Hepatocyte (in vitro differentiated cells): ENCODE results near the gene B4GALT3. TPM values are rescaled to one million over a fixed set of nuclear protein-coding genes. Genes with fewer than 3 reads are reported as not detected.

Source experiments
- DNase-seq: peaks from one replicate; pipeline ENCODE4 v3.0.0-alpha.2; 2016; ENCODE audit warnings: low spot score
- H2AFZ ChIP-seq: fragments of 200-600 bp; sonication (generic); 2 replicates; pipeline ENCODE4 v1.6.0; 2016; ENCODE audit warnings: antibody characterized with exemption, mild to moderate bottlenecking
- H3K27ac ChIP-seq: fragments of 200-600 bp; sonication (generic); 2 replicates; pipeline ENCODE4 v1.5.1; 2016; ENCODE audit warnings: mild to moderate bottlenecking
- H3K27me3 ChIP-seq: fragments of 200-600 bp; sonication (generic); 2 replicates; pipeline ENCODE4 v1.6.1; 2016
- H3K36me3 ChIP-seq: fragments of 200-600 bp; sonication (generic); replicated peaks from 2 replicates; pipeline ENCODE4 v1.5.1; 2016; ENCODE audit warnings: low read depth; ENCODE audit not compliant: insufficient read depth
- H3K4me1 ChIP-seq: fragments of 200-600 bp; sonication (generic); 2 replicates; pipeline ENCODE4 v1.5.1; 2016; ENCODE audit warnings: mild to moderate bottlenecking, moderate library complexity; ENCODE audit not compliant: insufficient read depth
- H3K4me2 ChIP-seq: fragments of 200-600 bp; sonication (generic); 2 replicates; pipeline ENCODE4 v1.6.0; 2016
- H3K4me3 ChIP-seq: fragments of 200-600 bp; sonication (generic); 2 replicates; pipeline ENCODE4 v1.5.1; 2016; ENCODE audit warnings: mild to moderate bottlenecking
- H3K79me2 ChIP-seq: fragments of 200-600 bp; sonication (generic); 2 replicates; pipeline ENCODE4 v1.6.0; 2017; ENCODE audit warnings: mild to moderate bottlenecking
- H3K9me2 ChIP-seq: fragments of 200-600 bp; sonication (generic); replicated peaks from 2 replicates; pipeline ENCODE4 v1.6.0; 2017; ENCODE audit warnings: mild to moderate bottlenecking; ENCODE audit not compliant: insufficient read depth
- H3K9me3 ChIP-seq: fragments of 200-600 bp; sonication (generic); 2 replicates; pipeline ENCODE4 v1.5.1; 2016; ENCODE audit warnings: low read depth, mild to moderate bottlenecking
- H4K20me1 ChIP-seq: fragments of 200-600 bp; sonication (generic); 2 replicates; pipeline ENCODE4 v1.6.0; 2016; ENCODE audit warnings: mild to moderate bottlenecking; ENCODE audit not compliant: insufficient read depth, poor library complexity, severe bottlenecking
- EZH2 ChIP-seq: fragments of 200-600 bp; sonication (generic); IDR thresholded peaks from 2 replicates; pipeline ENCODE4 v1.6.1; 2016; ENCODE audit warnings: antibody characterized with exemption, mild to moderate bottlenecking, borderline replicate concordance
- EZH2phosphoT487 ChIP-seq: fragments of 200-600 bp; sonication (generic); IDR thresholded peaks from one replicate; pipeline ENCODE4 v1.6.1; 2018; ENCODE audit warnings: antibody characterized with exemption, mild to moderate bottlenecking, low read depth, moderate library complexity; ENCODE audit not compliant: unreplicated experiment, severe bottlenecking
- WGBS: methylation state at CpG from one replicate; pipeline ENCODE4 v1.1.6; 2016; ENCODE audit warnings: low lambda C conversion rate; ENCODE audit errors: missing lambda C conversion rate; 5-methylcytosine and 5-hydroxymethylcytosine counted together
- polyA plus RNA-seq: library from polyadenylated mRNA; unstranded; fragments of >200 nt; fragmentation: Nextera tagmentation; extraction: Ambion mirVana; gene quantifications from 2 replicates; pipeline ENCODE4 v1.2.1, GENCODE V29; 2016
- total RNA-seq: library from RNA; depleted of rRNA; stranded (reverse); fragments of >200 nt; gene quantifications from 2 replicates; pipeline ENCODE4 v1.2.3, GENCODE V29; 2014
- TF ChIP-seq, protein P1 (sequence below): fragments of 200-600 bp; sonication (generic); IDR thresholded peaks from 2 replicates; pipeline ENCODE4 v1.5.1; 2016; ENCODE audit warnings: antibody characterized with exemption, mild to moderate bottlenecking; ENCODE audit not compliant: poor library complexity

B4GALT3 gene
- total and polyA plus RNA-seq, 2 experiments from 2014 or later = 32.2 to 56.9 TPM

DNA sequence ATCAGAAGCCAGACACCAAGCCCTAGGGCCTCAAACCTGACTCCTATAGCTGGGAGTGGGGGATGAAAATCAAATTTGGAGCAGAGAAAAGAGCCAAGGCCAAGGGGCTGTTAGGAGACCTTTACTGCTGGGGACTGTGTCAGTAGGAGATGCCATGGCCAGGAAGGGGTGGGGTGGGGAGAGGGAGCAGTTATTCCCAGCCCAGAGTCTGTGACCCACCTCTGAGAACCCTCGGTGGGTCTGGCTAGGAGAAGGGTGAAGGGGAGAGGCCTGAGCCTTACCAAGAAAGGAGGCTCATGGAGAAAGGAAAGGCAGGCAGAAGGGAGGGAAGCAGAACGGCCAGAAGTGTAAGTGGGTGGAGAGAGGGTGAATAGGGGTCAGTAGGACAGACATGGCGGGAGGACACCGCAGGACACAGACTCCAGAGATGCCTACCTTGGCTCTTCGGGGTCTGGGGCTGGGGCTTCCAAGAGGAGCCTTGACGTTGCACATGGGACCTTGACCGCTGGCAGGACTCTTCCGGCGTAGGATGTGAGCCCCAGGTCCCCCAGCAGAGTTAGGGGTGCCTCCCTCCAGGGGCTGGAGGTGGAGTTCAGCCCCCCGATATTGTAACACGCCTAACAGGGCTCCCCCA, 20.4 kb upstream of the B4GALT3 start:
- TF ChIP-seq EZH2phosphoT487 (no peak), EZH2 (no peak)
- TF ChIP-seq, protein P1, sequence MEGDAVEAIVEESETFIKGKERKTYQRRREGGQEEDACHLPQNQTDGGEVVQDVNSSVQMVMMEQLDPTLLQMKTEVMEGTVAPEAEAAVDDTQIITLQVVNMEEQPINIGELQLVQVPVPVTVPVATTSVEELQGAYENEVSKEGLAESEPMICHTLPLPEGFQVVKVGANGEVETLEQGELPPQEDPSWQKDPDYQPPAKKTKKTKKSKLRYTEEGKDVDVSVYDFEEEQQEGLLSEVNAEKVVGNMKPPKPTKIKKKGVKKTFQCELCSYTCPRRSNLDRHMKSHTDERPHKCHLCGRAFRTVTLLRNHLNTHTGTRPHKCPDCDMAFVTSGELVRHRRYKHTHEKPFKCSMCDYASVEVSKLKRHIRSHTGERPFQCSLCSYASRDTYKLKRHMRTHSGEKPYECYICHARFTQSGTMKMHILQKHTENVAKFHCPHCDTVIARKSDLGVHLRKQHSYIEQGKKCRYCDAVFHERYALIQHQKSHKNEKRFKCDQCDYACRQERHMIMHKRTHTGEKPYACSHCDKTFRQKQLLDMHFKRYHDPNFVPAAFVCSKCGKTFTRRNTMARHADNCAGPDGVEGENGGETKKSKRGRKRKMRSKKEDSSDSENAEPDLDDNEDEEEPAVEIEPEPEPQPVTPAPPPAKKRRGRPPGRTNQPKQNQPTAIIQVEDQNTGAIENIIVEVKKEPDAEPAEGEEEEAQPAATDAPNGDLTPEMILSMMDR = no peak
- peaks cover 35% of the 10 kb centered on the region for H3K4me1 ChIP-seq
- H3K27ac ChIP-seq = peak overlapping the region; percentile 96
- 76% methylated on average over 11 of the region's 11 CpGs for WGBS
- H3K36me3 ChIP-seq = no peaks in the 10 kb centered on the region
- DNase-seq = no peak
- no peaks in the 10 kb centered on the region for H3K9me3 ChIP-seq
- H4K20me1 ChIP-seq = no peaks in the 10 kb centered on the region
- H3K79me2 ChIP-seq = peaks cover 2% of the 10 kb centered on the region
- H3K4me3 ChIP-seq = no peak overlapping the region
- H3K9me2 ChIP-seq = no peaks in the 10 kb centered on the region
- H2AFZ ChIP-seq = no peak overlapping the region
- no peaks in the 10 kb centered on the region for H3K27me3 ChIP-seq
- H3K4me2 ChIP-seq = peak overlapping the region; percentile 76

DNA sequence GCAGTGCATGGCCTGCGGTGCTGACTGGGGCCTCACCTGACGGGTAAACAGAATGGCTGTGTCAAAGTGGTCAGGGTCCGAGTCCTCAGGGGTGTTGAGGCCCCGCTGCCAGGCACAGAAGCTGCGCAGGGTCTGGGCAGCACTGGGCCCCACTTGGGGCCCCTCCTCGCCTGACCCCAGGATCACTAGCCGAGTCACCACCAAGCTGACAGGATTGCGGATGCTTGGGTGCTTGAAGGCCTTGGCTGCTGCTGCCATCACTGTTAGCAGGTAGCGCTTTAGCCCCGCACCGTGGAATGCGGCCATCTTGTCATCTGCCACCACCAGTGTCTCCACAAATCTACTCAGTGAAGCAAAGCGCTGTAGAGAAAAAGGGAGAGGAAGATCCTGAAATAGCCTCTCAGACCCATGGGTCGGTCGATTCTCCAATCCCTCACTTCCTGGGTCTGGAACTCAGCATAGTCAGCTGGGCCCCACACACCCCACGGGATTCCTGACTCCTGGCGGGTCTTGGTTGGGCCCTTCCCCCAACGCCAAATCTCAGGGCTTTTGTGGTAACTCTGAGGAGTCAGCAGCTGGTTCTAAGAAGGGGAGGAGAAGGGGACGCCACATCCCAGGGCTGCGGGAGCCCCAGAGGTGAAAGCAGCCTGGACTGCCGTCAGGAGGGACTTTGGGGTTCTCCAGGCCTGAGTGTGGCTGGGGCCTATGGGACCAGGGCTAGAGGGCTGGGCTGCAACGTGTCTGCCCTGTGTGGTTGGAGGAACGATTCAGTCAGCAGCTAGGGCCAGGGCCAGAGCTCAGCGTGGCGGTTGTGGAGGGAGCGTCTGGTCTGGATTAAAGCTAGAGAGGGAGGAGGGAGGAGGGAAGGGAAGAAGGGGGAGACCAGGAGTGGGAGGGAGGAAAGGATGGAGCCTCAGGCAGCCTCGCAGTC, 19.5 kb upstream of the B4GALT3 start:
- Histone ChIP-seq H4K20me1 (no peaks in the 10 kb centered on the region), H3K36me3 (no peaks in the 10 kb centered on the region), H3K9me2 (no peaks in the 10 kb centered on the region), H3K79me2 (no peaks in the 10 kb centered on the region), H3K27ac (peak overlapping the region; percentile 96), H3K9me3 (no peaks in the 10 kb centered on the region), H2AFZ (peak overlapping the region; percentile 25), H3K4me1 (peaks cover 35% of the 10 kb centered on the region), H3K4me3 (no peak overlapping the region), H3K4me2 (peak overlapping the region; percentile 76), H3K27me3 (no peaks in the 10 kb centered on the region)
- 66% methylated on average over 27 of the region's 27 CpGs for WGBS
- DNase-seq = peak; percentile 73
- no peak for TF ChIP-seq EZH2phosphoT487
- TF ChIP-seq EZH2 = no peak
- TF ChIP-seq, protein P1 = no peak

DNA sequence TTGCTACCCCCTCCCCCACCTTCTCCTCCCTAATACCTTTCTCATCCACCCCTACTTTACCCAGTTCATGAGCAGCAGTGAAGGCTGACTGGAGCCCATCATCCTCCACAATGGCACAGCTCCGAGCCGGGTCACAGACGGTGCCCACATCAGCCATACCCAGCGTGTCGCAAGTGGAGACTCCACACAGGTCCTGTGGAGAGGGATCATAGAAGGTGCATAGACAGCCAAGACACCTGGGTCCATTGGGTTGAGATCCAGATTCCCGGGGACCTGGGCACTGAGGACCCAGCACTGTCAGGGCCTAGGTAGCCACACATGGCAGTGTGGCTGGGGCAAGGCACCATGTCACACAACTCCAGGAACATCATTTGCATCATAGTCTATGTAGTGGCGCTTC, 18.8 kb upstream of the B4GALT3 start:
- WGBS = 95% methylated on average over 7 of the region's 7 CpGs
- no peaks in the 10 kb centered on the region for H4K20me1 ChIP-seq
- H2AFZ ChIP-seq = no peak overlapping the region
- no peaks in the 10 kb centered on the region for H3K79me2 ChIP-seq
- H3K4me3 ChIP-seq = no peak overlapping the region
- no peak for DNase-seq
- H3K9me2 ChIP-seq = no peaks in the 10 kb centered on the region
- no peaks in the 10 kb centered on the region for H3K36me3 ChIP-seq
- H3K9me3 ChIP-seq = no peaks in the 10 kb centered on the region
- peak overlapping the region; percentile 76 for H3K4me2 ChIP-seq
- H3K4me1 ChIP-seq = peaks cover 28% of the 10 kb centered on the region
- peak overlapping the region; percentile 96 for H3K27ac ChIP-seq
- TF ChIP-seq, protein P1 = no peak
- TF ChIP-seq EZH2phosphoT487 (no peak), EZH2 (no peak)
- no peaks in the 10 kb centered on the region for H3K27me3 ChIP-seq
